ENCODE measurements around the gene MYBPH. TPM values are rescaled to one million over a fixed set of nuclear protein-coding genes. Genes with fewer than 3 reads are reported as not detected.

MYBPH gene
- total and polyA plus RNA-seq, 2 of the 13 experiments (the other 11 are each of a cell fraction or from before 2014, with no cell fraction given), result not detected

GRCh38 chr1:203158960-203159665 is 16.5 kb downstream of the MYBPH start (continued):
- TF ChIP-seq ZBTB39 (CRISPR knock-in tag; IDR thresholded peaks at IDR 0.05) (no peak), MBNL3 (CRISPR knock-in tag; conservative IDR thresholded peaks at IDR 0.05) (no peak), ZNF558 (CRISPR knock-in tag; IDR thresholded peaks at IDR 0.05; ENCODE audit: borderline replicate concordance) (no peak), JUND (CRISPR knock-in tag; IDR thresholded peaks at IDR 0.05) (no peak), KAT2B (IDR thresholded peaks at IDR 0.05; ENCODE audit: borderline replicate concordance, low read depth, low read length) (no peak), ZFP82 (CRISPR knock-in tag; IDR thresholded peaks at IDR 0.05; ENCODE audit: borderline replicate concordance) (no peak), PLSCR1 (CRISPR knock-in tag; IDR thresholded peaks at IDR 0.05; ENCODE audit: borderline replicate concordance) (no peak), MAX (IDR thresholded peaks at IDR 0.05) (no peak), BCL6 (CRISPR knock-in tag; IDR thresholded peaks at IDR 0.05) (no peak), ZMYM2 (CRISPR knock-in tag; IDR thresholded peaks at IDR 0.05) (no peak), ZNF18 (CRISPR knock-in tag; IDR thresholded peaks at IDR 0.05; ENCODE audit: insufficient replicate concordance) (no peak), POGK (CRISPR knock-in tag; conservative IDR thresholded peaks at IDR 0.05) (no peak), ZNF468 (CRISPR knock-in tag; IDR thresholded peaks at IDR 0.05) (no peak)

Data from HepG2 (cell line).